Fibroblast of skin of back (primary cell): Measurements from ENCODE around the gene SCT.
A peak's percentile ranks its signal among the peaks of the same experiment; 100 is the strongest.

ENCODE experiments used
- DNase-seq: peaks from one replicate; pipeline ENCODE4 v3.0.0-alpha.2; 2013

SCT gene

GRCh38 chr11:621838-622237, 5.1 kb downstream of the SCT start:
- no peak for DNase-seq

DNA sequence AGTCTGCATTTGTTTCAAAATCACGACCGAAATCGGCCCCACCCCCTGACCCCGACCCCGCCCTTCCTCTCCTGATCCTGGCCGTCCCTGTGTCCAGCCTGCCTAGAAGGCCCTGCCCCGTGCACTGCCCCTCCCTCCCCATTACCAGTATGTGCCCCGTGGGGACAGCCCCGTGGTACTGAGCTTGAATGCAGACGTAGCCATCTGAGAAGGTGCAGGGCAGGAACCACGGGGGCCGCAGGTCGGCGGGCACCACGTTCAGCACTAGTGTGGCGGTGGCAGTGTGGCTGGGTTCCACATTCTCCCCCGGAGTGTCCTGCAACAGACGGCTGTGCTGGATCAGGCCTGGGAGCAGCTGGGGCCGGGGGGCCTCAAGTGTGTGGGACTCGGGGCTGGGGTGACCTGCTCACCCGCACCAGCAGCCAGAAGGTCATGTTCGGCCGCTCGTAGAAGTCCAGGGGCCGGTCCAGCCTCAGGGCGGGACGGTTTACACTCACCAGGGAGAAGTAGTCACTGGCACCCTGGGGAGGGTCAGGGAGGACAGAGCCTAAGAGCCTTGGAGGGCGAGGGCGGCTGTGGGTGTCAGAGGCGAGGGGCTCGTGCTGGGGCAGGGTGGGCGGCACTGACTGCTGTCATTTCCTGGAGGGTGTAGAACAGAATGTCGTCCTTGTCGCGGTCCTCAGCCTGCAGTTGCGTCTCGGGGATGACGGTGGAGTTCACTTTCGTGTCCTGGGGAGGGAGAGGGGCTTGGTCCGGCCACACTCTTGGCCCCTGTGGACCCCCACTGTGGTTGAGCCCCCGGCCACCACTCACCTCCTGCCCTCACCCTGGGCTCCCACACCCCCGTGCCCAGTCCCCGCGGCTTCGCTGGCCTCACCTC, 5.8 kb downstream of the SCT start:
- no peak for DNase-seq

GRCh38 chr11:620201-620600, 6.8 kb downstream of the SCT start:
- no peak for DNase-seq

- no peak for DNase-seq
These were observed 7.3 kb downstream of the SCT start for GRCh38 chr11:619628-620050.

DNA sequence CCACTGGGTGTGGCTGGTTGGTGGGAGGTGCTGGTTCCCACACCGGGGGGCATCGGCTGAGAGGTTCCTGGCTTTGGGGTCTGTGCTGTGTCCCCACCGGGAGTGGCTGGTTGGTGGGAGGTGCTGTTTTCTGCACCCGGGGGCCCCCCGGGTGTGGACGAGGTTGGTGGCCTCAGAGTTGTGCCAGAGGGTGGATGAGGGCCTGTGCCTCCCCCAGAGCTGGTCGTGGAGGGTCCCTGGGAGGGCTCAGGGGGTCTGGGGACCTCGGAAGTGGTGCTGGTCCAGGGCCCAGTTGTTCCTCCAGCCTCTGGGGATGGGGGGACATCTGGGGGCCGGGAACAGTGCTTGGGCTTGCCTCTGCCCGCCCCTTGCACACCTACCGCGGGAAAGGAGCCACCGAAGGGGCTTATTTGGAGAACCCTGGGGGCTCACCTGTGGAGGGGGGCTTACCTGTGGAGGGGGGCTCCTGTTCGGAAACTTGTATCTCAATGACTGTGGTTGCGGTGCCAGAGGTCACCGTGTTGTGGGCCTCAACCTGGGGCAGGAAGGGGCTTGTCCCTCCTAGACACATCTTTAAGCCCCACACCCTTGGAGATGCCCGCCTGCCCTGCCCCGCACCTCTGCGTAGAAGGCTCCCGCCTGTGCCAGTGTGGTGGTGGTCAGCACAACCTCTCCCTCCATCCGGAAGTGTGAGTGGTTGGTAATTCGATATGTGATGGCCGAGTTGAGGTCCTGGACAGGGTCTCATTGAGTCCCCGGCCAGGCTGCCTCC, 7.9 kb downstream of the SCT start:
- no peak for DNase-seq

GRCh38 chr11:617912-618682, 8.9 kb downstream of the SCT start:
- no peak for DNase-seq

DNA sequence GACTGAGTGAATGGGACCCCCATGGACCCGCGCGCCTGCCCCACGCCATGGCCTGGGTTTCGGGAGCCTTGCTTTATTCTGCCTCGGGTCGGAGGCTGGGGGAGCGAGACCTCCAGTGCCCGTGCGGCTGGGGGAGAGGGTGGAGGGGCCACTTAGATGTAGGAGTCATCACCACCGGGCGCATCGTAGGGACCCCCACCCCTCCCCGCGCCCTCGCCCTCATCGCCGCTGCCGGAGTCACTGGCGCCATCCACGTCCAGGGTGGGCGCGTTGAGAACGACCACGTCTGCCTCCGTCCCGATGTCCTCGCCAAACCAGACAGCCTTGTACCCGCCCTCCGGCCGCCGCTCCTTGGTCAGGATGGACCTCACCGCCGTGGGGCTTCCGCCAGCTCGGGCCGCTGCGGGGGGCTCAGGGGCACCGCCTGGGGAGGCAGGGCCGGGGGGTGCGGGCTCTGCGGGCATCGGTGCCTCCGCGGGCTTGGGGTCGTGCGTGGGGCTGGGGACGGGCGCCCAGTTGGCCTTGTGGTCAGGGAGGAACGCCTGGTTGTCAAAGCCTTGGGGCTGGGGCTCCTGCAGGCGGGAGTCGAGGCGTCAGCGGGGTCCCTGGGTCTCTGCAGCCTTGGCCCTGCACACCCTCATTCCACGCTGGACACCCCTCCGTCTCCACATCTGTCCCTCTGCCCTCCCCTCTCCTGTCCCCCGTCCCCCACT, 9.6 kb downstream of the SCT start:
- DNase-seq, result no peak

DNA sequence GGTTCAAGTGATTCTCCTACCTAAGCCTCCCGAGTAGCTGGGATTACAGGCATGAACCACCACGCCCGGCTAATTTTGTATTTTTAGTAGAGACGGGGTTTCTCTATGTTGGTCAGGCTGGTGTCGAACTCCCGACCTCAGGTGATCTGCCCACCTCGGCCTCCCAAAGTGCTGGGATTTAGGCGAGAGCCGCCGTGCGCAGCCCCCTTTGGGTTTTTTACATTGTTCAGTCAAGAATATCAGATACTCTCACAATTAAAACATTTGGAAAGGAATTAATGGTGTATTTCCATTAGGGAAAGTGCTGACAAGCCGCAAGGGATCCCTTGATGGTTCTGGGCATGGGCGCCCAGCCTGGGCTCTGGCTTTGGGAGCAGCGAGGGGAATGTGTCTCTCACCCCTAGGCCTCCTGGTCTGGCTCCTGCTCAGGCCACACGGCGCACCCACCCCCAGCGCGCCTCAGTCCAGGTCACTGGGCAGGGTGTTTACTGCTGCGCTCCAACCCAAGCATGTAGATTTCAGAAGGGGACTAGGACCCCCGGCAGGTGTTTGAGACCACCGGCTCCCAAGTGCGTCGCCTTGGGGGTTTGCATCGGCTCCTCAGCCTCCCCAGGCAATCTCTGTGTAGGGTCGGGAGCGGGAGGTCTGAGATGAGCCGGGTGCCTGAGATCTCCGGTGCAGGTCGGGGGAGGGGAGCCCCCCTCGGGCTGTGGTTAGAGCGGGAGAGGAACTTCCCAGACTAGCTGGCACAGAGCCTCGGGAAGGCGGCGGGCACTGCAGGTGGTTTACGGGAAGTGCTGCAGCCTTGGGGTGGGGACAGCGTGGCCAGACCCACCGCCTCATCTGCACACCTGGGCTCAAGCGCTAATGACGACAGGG, 10.4 kb downstream of the SCT start:
- no peak for DNase-seq

DNA sequence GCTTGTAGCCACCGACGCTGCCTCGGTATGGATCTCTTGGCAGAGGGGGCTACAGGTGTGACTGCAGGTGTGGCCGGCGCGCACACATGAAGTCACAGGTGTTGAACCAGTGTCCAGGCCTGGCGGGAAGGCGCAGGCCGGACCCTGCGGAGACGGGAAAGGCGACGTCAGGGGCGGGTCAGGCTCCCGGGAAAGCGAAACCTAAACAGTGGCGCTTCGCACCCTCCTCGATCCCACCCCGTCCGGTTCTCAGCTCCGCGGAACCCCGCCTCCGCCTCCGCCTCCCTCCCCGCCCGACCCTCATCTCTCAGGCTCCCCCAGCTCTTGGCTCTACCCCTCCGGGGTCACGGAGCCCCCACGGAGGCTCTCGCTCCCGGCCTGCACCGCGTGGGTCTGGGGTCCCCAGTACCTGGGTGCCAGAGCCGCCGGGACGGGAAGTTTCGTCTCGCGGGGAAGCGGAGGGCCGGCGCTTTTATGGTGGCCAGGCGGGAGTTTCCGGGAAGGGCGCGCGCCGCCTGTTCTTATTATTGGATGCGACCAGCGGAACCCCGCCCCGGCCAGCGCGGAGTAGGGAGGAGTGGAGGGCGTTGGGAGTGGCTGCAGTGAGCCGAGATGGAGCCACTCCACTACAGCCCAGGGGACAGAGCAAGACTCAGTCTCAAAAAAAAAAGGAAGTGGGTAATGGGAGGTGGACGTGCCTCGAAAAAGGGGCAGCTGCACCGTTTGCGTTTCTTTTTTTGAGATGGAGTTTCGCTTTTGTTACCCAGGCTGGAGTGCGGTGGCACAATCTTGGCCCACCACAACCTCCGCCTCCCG, 11.3 kb downstream of the SCT start, which contains the start of gene IRF7:
Gene IRF7 (minus strand): TSS at position 447 of the 816 bp plus-strand sequence. CDS start 586 bp downstream, outside the sequence.
- DNase-seq, result peak; percentile 92

- no peak for DNase-seq
These were observed 12.1 kb downstream of the SCT start for GRCh38 chr11:614623-615503.

DNA sequence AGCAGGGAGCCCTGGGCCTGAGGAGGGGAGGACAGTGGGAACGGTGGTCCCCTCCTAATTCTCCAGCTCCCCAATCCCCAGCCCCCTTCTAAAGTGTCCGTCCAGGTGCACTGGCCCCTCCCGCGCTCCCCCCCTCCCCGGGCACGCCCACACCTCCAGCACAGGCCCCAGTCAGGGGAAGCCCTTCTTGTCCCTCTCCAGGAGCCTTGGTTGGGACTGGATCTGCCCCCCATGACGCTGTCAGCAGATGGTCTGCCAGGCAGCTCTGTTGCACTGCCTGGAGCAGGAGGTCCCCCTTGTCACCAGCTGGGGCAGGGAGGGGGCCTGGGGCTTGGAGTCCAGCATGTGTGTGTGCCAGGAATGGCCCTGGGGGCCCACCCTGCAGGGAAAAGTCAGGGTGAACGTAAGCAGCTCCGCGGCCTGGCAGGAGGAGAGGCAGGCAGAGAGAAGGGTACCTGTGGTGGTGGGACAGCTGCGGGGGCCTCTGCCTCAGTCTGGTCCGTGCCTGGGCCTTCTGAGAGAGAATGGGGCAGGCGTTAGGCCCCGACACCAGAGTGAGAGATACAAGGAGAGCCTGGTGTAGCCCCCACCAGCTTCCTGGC, 12.9 kb downstream of the SCT start:
- DNase-seq, result no peak

DNA sequence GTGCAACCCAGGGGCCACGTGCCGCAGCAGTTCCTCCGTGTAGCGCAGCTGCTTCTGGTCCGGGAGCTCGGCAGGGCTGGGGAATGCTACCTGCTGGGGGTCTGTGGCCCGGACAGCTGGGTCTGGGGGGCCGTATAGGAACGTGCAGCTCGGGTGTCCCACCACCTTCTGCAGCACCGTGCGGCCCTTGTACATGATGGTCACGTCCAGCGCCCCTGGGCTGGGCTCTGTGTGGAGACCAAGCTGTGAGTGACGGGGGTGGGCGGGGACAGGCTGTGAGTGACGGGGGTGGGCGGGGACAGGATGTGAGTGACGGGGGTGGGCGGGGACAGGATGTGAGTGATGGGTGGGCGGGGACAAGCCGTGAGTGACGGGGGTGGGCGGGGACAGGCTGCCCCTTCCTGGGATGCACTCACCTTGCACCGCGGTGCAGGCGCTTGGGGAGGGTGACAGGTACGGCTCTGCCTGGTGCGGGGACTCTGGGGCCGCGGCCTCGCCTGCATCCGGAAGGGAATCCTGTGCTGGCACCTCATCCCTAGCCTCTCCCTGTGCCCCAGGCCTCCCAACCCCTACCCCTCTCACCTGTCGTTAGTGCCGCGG, 13.5 kb downstream of the SCT start:
- DNase-seq, result peak; percentile 30

- DNase-seq, result no peak
These were observed 14.1 kb downstream of the SCT start for GRCh38 chr11:612961-613300.

- no peak for DNase-seq
These were observed 14.6 kb downstream of the SCT start for GRCh38 chr11:612201-612960.

DNA sequence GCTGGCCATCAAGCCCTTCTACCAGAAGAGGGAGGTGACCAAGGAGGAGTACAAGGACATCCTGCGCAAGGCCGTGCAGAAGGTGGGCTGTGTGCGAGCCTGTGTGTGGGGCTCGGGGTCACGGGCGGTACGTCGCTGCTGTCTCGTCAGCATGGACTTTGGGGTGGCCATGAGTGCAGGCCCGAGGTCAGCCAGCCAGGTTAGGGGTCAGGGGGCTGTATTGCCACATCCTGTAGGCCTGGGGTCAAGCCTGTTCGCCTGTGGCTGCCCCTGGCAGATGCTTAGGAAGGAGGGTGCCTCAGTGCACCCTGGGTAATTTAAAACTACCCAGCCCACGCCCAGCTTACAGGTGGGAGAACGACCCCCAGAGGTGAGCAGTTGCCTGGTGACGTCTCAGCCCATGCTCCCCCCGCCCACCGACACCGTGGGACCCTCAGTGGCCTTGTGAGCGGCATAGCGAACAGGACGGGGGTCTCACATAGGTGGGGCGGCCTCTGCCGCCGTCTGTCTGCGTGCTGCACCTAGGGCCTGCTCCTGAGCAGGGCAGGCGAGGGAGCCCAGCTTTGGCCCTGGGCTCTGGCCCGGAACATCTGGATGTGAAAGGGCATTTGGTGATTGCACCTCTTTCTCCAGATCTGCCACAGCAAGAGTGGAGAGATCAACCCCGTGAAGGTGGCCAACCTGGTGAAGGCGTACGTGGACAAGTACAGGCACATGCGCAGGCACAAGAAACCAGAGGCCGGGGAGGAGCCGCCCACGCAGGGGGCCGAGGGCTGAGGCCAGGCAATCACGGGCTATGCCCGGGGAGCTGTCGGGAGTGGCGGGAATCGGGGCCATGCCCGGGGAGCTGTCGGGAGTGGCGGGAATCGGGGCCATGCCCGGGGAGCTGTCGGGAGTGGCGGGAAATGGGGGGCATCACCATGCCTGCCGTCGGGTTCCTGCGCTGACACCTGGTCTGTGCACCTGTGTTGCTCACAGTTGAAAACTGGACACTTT, 15.7 kb downstream of the SCT start:
- DNase-seq, result no peak

DNA sequence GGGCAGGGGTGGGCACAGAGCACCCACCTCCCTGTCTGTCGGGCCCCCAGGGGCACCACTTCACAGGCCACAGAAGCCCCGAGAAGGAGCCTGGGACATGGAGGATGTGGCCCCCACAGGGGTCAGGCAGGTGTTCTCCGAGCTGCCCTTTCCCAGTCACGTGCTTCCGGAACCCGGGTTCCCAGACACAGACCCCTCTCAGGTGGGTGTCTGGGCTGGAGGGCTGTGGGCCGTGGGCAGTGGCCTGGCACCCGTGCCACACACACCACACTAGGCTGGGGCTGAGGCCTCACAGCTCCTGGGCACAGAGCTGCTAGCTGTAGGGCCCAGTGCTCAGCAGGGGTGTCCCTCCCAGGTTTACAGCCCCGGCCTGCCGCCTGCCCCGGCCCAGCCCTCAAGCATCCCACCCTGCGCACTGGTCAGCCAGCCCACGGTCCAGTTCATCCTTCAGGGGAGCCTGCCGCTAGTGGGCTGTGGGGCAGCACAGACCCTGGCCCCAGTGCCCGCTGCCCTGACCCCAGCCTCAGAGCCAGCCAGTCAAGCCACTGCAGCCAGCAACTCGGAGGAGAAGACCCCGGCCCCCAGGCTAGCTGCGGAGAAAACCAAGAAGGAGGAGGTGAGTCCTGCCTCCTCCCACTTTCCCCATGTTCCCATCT, 16.7 kb downstream of the SCT start:
- DNase-seq, result no peak
